HG02870 (cell line): ENCODE measurements around the gene TRIO.

Experiments
- ATAC-seq: cut with Tn5 transposase; IDR thresholded peaks from one replicate; pipeline ENCODE4 v1.9.1; 2021; ENCODE audit warnings: mild to moderate bottlenecking, moderate library complexity; ENCODE audit not compliant: unreplicated experiment

The TRIO gene

DNA sequence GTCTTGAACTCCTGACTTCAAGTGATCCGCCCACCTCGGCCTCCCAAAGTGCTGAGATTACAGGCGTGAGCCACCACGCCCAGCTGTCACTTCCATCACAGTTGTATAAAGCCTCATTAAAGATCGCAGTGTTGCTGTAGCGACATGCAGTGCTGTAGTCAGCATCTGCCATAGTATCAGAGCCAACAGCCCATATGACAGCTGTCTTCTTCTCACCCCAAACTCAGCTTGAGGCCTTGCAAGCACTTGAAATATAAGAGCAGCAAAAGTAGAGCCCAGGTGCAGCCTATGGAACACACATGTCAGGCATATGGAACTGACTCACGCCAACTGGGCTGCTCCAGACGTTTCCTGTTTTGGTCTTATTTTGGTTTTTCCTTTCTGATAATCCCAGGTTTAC is 167.8 kb downstream of the TRIO start:
- no peak for ATAC-seq

DNA sequence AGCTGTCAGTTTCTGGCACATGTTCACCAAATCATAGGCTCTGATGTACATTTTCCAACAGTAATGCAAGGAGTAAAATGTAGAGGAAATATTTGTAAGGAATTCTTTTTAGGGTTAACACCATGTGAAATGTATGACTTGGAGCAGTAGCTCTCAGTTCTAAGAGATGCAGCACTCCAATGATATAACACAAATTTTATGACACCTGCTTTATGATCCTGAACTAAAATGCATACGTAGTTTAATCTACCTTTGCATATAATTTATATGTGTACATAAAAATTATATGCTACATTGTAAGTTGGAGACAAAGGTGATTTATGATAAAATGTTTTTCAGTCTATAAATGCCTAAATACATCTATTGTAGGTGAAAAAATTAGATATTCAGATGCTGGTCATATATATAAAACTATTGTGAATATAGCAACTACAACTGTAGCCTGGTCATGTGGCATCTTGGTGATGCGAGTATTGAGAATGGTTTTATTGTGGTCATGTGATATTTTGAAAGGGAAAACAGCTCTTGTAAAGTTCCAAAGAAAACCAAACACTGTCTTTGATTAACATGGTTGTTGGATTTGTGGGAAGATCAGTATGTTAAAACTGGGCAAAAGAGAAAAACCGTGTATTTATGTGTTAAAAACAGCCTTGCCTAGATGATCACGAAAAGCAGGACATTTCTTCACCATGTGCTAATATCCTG is 171.0 kb downstream of the TRIO start:
- ATAC-seq = no peak

DNA sequence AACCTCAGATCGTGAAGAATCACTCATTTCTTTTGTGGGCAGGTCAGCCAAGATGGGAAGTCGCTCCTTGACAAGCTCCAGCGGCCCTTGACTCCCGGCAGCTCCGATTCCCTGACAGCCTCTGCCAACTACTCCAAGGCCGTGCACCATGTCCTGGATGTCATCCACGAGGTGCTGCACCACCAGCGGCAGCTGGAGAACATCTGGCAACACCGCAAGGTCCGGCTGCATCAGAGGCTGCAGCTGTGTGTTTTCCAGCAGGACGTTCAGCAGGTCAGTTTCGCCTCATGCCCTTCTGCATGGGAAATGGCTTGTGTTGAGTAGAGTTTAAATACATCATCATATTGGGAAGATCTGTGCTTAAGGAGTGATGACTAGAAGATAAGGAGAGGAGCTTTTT is 173.3 kb downstream of the TRIO start:
- ATAC-seq = no peak

DNA sequence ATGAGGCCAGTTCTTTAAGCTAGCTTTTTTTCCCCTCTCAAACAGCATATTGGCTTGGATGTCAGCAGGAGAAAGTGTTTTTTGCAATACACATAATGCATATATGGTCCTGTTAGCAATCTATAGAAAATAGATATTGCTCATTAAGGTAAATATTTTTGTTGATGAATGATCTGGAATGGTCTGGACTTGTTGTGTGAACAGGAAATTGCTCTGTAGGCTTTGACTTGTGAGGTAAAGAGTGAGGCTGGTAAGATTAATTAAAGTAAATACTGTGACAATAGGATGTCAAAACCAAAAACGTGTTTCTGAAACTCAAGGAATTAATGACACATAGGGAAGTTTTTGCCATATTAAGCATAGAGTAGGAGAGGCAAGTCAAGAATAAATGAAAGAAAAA is 176.0 kb downstream of the TRIO start:
- no peak for ATAC-seq

DNA sequence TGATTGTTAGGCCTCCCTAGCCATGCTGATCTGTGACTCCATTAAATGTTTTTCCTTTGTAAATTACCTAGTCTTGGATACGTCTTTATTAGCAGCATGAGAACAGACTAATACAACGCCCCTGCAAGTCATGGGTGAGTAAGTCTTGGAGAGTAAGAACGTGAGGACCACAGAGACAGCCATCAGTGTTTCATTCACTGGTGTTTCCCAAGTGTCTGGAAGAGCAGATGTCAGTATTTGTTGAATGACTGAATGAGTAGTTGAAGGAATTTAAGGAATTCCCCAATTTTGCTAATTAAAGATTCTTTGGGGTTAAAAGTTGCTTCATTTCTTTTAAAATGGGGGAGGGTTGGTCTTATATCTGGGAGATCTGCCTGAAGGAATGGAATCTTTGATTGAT is 178.8 kb downstream of the TRIO start:
- ATAC-seq = no peak

DNA sequence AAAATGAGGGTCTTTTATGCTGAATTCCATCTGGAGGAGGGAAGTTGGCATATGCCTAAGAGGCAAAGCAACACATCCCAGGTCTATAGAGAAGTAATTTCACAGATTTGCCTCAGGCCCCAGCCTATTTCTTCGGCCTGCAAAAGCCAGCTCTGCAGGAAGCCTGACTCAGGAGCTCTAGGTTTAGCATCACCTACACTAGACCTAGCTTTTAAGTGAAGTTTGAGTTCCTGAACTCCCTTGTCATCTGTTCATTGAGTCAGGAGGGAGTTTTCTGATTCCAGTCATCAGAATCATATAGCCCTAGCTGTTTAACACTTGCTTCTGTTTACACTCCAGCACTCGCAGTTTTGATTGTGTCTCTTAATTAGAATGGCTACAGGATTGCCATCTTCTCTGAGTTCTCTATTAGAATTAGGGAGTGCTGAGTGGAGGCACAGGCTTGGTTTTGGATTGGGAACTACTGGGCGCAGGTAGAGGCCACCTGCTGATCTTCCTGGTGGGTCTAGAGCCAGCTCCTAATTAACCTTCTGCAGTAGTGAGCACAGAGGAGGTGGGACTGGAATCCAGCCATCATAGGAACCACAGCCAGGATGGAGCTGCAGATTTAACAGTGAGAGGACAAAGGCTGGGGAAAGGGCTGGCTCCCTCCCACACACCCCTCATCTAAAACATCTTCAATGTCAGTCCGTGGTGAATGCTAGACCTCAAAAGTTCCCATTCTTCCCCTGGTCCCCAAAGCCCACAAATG is 179.5 kb downstream of the TRIO start:
- no peak for ATAC-seq

DNA sequence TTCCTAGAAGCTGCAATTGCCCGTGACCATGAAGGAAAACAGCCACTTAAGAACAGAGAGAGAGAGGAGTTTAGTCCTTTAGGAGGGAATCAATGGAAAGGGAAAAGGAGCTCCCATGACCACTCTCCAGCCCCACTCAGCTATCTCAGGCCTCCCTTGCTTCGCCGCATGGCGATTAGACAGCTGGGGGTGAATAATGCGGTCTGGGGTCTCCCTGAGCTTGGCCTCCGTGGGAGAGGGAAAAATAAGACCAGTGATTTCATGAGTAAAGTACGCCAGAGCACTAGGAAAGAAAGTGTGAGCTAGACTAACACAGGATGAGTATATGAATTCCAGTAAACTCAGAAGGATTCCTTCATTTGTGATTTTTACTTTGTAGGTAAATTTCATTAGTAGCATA is 180.3 kb downstream of the TRIO start:
- no peak for ATAC-seq

DNA sequence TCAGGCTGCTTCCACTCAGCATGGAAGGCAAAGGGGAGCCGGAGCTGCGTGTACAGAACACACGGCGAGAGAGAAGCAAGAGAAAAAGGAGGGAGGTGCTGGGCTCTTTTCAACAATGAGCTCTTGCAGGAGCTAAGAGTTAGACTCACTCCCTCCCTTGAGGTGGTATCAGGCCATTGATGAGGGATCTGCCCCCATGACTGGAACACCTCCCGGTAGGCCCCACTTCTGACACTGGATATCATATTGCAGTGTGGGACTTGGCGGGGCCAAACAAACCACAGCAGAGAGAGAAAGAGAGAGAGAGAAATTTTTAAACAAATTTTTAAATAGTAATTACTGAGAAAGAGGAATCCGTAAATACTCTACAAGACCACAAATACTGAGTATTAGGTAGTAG is 182.2 kb downstream of the TRIO start:
- no peak for ATAC-seq

DNA sequence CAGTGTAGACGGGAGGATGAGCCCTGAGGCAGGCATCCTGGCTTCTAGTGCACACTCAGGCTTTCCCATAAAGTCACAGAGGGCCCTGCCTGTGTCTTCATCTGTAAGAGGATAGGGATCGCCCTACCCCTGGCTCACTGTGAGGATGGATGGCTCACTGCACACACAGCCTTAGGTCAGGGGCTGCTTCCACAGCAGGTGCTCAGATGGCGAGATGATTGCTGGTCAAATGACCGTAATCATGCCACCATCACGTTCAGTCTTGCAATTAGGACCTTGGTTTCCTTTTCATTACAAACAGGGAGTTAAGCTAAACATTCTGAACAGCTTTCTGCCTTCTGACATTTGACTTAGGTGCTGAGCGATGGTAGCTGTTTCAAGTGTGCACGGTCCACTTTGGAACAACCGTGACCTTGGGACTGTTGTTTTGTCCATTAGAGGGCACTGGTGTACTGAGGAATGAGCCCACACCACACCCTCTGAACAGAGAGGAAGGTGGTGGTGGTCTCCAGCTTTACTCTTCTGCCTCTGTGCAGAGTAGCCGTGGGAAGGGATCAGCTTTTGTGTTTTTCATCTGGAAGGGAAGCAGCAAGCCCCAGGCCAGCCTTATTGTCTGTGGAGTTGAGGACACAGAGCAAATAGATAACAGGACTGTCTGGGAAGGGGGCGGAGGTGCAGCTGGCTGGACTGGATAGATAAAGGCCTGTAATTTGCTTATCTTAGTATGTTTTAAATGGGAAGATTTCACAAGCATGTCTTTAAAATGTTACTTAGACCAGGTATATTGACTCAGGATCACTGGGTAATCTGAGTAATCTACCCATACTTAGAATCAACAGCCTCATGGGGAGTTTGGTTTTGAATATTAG is 183.1 kb downstream of the TRIO start:
- ATAC-seq = no peak

DNA sequence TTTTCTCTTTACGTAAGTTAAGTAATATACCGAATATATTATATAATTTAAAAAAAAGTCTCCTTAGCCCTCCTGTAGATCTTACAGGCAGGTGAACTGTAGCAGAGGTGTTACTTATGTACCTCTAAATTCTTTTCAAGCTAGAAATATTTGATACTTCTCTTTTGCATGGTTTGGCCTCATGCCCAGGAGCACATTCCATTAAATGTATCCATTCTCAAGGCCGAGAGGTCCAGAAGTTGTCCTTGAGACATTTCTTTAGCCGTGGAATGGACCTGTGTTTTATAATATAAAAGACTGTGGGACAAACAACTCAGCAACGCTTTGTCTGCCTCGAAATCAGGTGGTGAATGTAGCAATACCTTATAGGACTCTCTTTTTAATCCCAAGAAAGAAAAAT is 184.5 kb downstream of the TRIO start:
- no peak for ATAC-seq

DNA sequence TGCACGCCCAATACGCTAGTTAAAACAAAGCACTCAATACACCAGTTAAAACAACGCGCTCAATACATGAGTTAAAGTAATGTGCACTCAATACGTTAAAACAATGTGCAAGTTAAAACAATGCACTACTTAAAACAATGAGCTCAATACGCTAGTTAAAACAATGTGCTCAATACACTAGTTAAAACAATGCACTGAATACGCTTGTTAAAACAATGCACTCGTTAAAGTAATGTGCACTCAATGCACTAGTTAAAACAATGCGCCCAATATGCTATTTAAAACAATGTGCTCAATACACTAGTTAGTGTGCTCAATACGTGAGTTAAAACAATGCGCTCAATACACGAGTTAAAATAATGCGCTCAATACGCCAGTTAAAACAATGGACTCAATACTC is 185.0 kb downstream of the TRIO start:
- ATAC-seq = no peak

DNA sequence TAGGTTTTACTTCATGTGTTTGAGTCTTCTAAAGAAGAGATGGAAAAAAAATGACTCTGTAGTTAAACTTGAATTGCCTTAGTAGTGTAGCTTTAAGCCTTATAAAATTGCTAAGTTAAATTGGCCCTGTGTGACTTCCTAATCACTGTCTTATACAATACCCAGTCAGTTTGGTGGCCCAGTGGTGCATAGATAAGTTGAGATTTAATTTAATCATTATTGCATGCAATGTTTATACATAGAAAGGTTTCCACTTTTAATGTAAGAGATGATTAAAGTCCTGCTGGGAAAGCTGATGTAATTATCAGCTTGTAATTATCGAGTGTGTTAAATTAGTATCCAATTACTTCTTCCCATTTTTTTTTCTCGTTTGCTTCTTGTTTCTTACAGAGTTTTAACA is 187.1 kb downstream of the TRIO start:
- no peak for ATAC-seq

DNA sequence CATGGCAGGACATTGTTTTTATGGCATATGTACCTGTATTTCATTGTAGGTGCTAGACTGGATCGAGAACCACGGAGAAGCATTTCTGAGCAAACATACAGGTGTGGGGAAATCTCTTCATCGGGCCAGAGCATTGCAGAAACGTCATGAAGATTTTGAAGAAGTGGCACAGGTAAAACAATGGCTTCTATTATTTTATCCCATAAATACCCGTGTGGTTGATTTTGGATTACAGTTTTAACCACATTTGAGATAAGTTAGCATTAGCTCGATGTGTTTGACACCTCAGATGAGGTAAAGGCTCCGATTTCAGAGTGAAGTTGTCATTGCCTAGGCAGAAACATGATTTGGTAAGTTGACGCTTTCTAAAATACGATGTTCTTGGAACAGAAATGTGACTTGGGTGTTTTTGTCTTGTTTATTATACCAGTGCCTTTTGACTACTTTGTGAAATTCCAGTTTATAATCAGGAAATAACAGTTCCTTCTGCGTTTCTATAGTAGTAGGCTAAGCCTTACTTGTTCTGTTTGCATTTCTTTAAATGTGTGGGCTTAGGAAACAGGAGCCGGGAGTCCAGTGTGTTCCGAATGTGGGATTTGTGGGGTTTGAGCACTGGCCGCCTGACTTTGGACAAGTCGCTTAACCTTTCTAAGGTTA is 187.7 kb downstream of the TRIO start:
- no peak for ATAC-seq

DNA sequence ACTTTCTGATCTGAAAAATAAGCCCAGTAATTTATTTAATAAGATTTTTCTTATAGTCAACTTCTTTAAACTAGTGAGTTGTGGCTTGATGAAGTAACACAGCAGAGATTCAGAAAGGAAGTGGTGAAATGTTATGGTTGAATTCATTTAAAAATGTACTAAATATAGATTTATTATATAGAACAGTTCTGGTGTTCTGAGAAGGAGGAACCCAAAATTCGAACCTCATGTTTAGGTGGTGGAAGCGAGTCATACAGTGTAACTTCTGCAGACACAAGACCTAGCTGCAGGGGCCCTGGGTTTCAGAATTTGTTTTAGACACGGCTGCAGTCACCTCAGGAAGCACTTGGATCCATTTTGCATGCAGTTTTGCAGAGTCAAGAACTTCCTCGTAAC is 188.2 kb downstream of the TRIO start:
- peak; percentile 85 for ATAC-seq

DNA sequence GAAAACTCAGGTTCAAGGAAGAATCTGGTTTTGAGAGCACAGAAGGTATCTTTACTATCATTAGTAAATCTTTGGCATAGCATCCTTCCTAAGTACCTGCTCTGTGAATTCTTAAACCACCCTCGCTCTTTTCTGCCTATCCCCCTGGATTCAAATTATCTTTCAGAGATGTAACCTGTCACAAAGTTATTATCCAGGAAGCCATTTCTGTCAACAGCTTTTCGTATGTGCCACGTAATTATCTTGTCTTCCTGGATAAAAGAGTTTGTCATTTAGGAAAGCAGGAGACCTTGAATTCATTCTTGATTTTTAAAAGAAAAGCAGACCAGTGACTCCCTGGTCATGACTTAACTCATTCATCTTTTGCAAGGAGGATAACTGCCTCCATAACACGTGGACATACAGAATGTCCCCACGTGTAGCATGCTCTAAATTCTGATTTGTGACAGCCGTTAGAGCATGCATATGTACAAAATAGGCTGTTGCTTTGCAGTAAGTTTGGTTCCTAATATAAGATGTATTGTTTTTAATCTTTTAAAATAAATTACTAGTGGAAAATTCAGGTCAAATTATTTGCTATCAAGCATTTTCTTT is 189.0 kb downstream of the TRIO start:
- ATAC-seq = no peak

DNA sequence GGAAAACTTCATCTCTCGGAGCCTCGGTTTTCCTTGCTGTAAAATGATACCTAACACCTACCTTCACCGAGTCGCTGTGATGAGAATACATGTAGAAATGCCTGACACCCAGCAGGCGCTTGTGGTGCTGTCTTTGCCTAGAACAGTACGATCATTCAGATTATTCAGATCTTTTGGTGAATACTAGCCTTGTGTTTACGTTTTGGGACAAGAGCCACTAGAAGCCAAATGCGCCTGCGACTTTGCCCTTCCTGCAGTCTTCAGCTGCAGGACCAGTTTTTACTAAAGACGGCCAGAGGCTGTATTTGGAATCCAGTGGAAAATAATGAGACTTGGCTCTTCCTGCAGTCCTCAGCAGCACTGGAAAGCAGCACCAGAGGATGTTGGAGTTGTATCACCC is 189.6 kb downstream of the TRIO start:
- no peak for ATAC-seq

DNA sequence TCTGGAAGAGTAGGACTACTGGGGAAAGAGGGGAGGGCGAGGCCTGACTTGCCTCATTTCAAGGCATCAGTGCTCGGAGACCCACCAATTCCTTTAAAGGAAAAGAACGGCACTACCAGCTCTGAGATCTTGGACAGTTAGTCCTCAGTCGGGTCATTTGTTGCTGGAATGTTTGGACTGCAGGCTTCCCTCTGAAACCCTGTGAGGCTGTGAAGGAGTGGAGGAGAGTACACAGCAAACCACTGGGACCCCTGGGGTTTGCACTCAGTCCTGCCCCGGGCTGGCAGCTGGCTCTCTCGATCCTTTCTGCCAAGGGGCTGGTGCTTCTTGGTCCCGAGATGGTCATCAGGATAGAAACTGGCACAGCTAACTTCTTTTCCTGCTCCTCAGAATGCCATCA is 194.5 kb downstream of the TRIO start:
- no peak for ATAC-seq

DNA sequence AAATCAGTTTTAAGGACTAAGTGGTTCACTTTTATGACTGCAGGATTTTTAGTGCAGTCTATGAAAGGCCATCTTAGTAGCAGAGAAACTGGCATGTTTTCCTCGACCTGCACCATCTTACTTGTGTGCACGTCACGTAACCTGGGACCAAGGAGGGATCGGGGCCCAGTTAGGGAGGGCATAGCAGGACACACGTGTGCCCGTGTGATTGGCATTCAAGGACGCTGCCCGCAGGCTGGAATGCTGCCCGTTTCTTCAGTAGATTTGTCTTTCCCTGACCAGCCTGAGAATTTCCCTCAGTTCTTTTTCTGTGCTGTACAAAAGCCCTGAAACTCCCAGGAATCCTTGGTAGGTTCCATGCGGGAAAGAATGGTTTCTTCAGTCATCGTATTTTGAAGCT is 196.3 kb downstream of the TRIO start:
- no peak for ATAC-seq

DNA sequence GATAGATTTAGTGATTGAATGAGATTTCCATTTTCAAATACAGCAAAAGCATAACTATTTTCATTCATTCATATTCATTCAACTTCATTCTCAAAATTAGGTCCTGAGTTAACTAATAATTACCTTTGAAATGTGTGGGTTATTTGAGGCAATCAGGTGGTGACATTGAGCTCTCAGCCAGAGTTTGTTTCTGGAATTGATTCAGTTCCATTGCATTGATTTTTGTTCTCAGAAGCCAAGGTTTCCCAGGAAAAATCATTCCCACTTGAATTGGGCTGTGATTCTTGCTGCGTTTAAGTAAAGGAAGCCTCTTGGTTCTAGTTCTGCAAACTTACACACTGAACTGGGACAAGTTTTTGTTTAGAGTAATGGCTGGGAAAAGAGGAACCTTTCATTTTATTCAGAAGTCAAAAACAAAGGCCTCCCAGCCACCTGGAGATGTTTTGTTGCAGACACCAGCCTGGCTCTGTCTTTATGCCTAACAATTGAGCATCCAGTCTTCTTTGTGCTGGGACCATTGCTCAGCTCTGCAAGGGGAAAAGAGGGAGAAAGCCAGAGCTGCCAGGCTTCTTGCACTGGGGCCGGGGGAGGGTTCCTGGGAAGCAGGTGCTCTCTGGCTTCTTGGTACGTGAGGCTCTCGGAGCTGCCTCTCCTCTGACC is 198.6 kb downstream of the TRIO start:
- peak; percentile 10 for ATAC-seq

DNA sequence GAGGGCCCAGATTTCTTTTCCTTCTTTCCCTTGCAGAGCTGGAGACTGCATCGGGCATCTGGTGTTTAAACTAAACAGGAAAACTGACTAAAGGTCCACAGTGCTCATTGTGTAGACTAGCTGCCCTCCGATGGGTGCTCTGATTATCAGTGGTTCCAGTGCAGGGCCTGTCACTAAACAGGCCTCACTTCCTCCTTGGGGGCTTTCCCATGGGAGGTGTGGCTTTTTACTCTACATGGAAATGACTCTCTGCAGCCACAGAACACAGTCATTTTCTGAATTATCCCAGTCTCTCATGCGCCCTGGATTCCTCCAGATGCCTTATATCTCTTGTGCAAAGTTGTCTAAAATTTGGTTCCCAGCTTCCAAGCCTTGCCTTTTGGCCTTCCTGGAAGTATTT is 199.2 kb downstream of the TRIO start:
- peak; percentile 98 for ATAC-seq
